PFSK-1 (cell line): ENCODE results near the gene ERC2.

Experiments used
- FOXP2 ChIP-seq: optimal IDR thresholded peaks from 2 replicates; pipeline ENCODE3; 2011; ENCODE audit warnings: borderline replicate concordance, control low read depth, inconsistent platforms; ENCODE audit not compliant: insufficient read depth; ENCODE audit errors: extremely low read length, extremely low read depth
- POLR2AphosphoS5 ChIP-seq: IDR thresholded peaks from 2 replicates; pipeline ENCODE4 v1.6.1; 2012; ENCODE audit warnings: low read depth, mild to moderate bottlenecking, control low read depth, low read length, moderate library complexity
- REST ChIP-seq, 2 experiments: IDR thresholded peaks; 2 replicates each; pipeline versions ENCODE4 v1.6.1 to v1.8.0; 2011 to 2012; ENCODE audit warnings: low read depth in 2 of 2, low read length in 2 of 2, control low read depth in 1 of 2, inconsistent platforms in 1 of 2, mild to moderate bottlenecking in 1 of 2, moderate library complexity in 1 of 2; ENCODE audit not compliant: insufficient read depth in 1 of 2
- SIN3A ChIP-seq: IDR thresholded peaks from 2 replicates; pipeline ENCODE4 v1.6.1; 2012; ENCODE audit warnings: mild to moderate bottlenecking, low read length, moderate library complexity, borderline replicate concordance; ENCODE audit not compliant: insufficient read depth
- TAF1 ChIP-seq: IDR thresholded peaks from 2 replicates; pipeline ENCODE4 v1.6.1; 2012; ENCODE audit warnings: low read length, control low read depth, borderline replicate concordance; ENCODE audit not compliant: insufficient read depth

GRCh38 chr3:55780913-55781312, 687.4 kb downstream of the ERC2 start:
- TF ChIP-seq REST (IDR thresholded peaks at IDR 0.05; ENCODE audit: insufficient read depth in 1 of 2, low read depth in 2 of 2, low read length in 2 of 2), result no peak
- no peak for TF ChIP-seq SIN3A
- no peak for TF ChIP-seq POLR2AphosphoS5
- TF ChIP-seq TAF1, result no peak
- TF ChIP-seq FOXP2, result no peak
